Ascending aorta (tissue), 2 donors: Measurements from ENCODE around the gene CAMK1D. TPM values are rescaled to one million over a fixed set of nuclear protein-coding genes. Genes with fewer than 3 reads are reported as not detected.

ENCODE experiments used
- DNase-seq, 2 donors: peaks; one replicate each; pipeline ENCODE4 v3.0.0-alpha.2; 2019; ENCODE audit warnings: low spot score in 2 of 2
- H3K27ac ChIP-seq, 2 donors: fragments of 200-600 bp; sonication (generic); one replicate each; pipeline ENCODE4 v1.5.1; 2016 to 2017; ENCODE audit warnings: mild to moderate bottlenecking in 1 of 2
- H3K27me3 ChIP-seq: fragments of 200-600 bp; sonication (generic); one replicate; pipeline ENCODE4 v1.5.1; 2017
- H3K36me3 ChIP-seq, 2 donors: fragments of 200-600 bp; sonication (generic); one replicate each; pipeline ENCODE4 v1.5.1; 2016
- H3K4me1 ChIP-seq, 2 donors: fragments of 200-600 bp; sonication (generic); one replicate each; pipeline ENCODE4 v1.5.1; 2016 to 2017; ENCODE audit warnings: mild to moderate bottlenecking in 1 of 2
- H3K4me3 ChIP-seq, 2 donors: fragments of 200-600 bp; sonication (generic); one replicate each; pipeline ENCODE4 v1.5.1; 2016 to 2017; ENCODE audit warnings: mild to moderate bottlenecking in 1 of 2
- H3K9me3 ChIP-seq, 2 donors: fragments of 200-600 bp; sonication (generic); one replicate each; pipeline ENCODE4 v1.5.1; 2016
- CTCF ChIP-seq, 3 experiments: fragments of 200-600 bp in 2 of 3; fragments of 450-650 bp in 1 of 3; sonication (generic) in 2 of 3; IDR thresholded peaks; one replicate each; pipeline ENCODE4 v1.5.1; 2016 to 2019; ENCODE audit warnings: antibody characterized with exemption in 3 of 3, mild to moderate bottlenecking in 1 of 3, moderate library complexity in 1 of 3
- intact Hi-C: fragments of 100-400 bp; cut with DNase I; formaldehyde crosslinking; loops from one replicate; pipeline ENCODE4 v1.15.1; 2023
- total RNA-seq: library from RNA; depleted of rRNA; stranded (reverse); fragments of >200 nt; gene quantifications from one replicate; pipeline ENCODE4 v1.1.0, GENCODE V29; 2016

Gene CAMK1D
- total RNA-seq, 1 donor from 2014 or later, result 4.2 TPM

DNA sequence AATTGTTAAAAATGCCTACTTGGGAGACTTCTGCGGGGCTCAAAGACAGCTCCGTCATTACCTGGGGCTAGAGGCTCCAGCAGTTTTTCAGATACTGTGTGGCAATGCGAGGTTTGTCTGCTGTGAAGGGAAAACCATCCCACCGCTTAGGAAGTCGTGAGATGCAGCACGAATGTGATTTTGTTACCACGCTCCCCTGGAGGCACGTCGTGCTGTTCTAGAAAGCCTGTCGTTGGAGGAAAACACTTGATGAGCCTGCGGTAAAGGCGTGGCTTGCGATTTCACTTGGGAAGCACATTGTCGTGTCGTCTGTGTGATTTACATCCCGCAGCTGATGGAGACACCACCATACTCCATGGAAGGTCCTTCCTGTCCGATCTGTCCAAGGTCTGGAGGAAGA is 39.3 kb downstream of the CAMK1D start:
- no peaks in the 10 kb centered on the region for H3K27me3 ChIP-seq
- H3K9me3 ChIP-seq, result peaks cover 0 to 6% of the 10 kb centered on the region in 2 donors
- DNase-seq, result no peak
- H3K27ac ChIP-seq, result peak overlapping the region in 1 of 2 donors; percentile 31
- intact Hi-C loops, result no loop called here
- no peak for TF ChIP-seq CTCF (IDR thresholded peaks at IDR 0.05)
- H3K4me3 ChIP-seq, result no peak overlapping the region
- H3K36me3 ChIP-seq, result no peaks in the 10 kb centered on the region
- peaks cover 3 to 16% of the 10 kb centered on the region in 2 donors for H3K4me1 ChIP-seq

DNA sequence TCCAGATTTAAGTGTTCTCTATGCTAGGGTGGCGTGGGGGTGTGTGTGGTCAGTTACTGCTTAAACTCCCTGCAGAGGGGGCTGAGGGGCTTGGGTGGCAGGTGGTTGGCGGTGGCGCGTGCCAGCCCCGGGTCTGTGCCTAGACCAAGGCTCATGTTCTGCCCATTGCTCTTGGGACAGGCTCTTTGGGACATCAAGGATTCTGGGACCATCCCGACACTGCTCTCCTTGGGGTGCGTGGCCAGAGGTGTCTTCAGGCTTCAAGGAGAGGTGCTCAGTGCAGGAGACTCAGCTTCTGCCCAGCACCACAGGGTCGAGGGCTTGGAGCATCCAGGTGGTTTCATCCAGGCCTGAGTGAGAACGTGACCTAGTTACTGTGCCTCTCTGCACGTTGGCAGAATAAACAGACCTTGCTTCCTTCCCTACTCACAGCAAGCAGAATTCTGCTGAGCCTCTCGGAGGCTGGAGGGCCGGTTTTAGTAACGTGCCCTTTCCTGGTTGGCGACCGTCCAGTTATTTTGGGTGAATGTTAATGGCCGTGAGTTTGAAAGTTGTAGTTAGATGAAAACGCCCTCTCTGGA is 39.9 kb downstream of the CAMK1D start:
- intact Hi-C loops, result no loop called here
- no peaks in the 10 kb centered on the region for H3K27me3 ChIP-seq
- H3K36me3 ChIP-seq, result no peaks in the 10 kb centered on the region
- peaks cover 0 to 6% of the 10 kb centered on the region in 2 donors for H3K9me3 ChIP-seq
- TF ChIP-seq CTCF (IDR thresholded peaks at IDR 0.05), result no peak
- peaks cover 3 to 16% of the 10 kb centered on the region in 2 donors for H3K4me1 ChIP-seq
- DNase-seq, result peak in 1 of 2 donors; percentile 72
- no peak overlapping the region for H3K4me3 ChIP-seq
- peak overlapping the region in 1 of 2 donors; percentile 31 for H3K27ac ChIP-seq

- Histone ChIP-seq H3K36me3 (no peaks in the 10 kb centered on the region), H3K4me3 (peak overlapping the region in 1 of 2 donors; percentile 16), H3K4me1 (peaks cover 3 to 16% of the 10 kb centered on the region in 2 donors), H3K9me3 (no peaks in the 10 kb centered on the region), H3K27me3 (no peaks in the 10 kb centered on the region), H3K27ac (peak overlapping the region; percentile 42 to 68)
- intact Hi-C loops, result loop anchor here (5.0 kb wide), 1 partner anchor 332 kb away; no protein-coding TSS in a partner anchor
- DNase-seq, result peak in 1 of 2 donors; percentile 71
- no peak for TF ChIP-seq CTCF (IDR thresholded peaks at IDR 0.05)
Observed at GRCh38 chr10:12390733-12391132, 41.4 kb downstream of the CAMK1D start.

DNA sequence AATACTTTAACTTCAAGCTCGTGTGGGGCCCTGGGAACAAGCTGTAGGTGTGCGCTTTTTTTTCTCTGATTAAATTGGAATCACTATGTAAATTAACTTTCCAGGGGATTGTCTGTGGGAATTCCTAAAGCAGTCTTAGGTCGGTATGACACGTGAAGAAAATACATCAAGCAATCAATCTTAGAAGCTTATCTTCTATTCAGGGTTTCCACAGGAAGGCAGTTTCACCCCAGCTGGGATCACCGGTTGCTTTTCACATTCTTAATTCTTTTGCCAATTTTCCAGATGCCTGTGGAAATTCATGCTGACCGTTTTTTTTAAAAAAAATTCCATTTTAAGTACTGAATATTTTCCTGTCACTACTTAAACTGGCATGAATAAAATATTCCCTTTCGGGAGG is 41.9 kb downstream of the CAMK1D start:
- intact Hi-C loops, result loop anchor here (5.0 kb wide), 1 partner anchor 331 kb away; no protein-coding TSS in a partner anchor
- TF ChIP-seq CTCF (IDR thresholded peaks at IDR 0.05), result no peak
- DNase-seq, result no peak
- Histone ChIP-seq H3K27me3 (no peaks in the 10 kb centered on the region), H3K4me3 (peak overlapping the region in 1 of 2 donors; percentile 16), H3K9me3 (no peaks in the 10 kb centered on the region), H3K36me3 (no peaks in the 10 kb centered on the region), H3K27ac (peak overlapping the region; percentile 42 to 68), H3K4me1 (peaks cover 3 to 16% of the 10 kb centered on the region in 2 donors)

DNA sequence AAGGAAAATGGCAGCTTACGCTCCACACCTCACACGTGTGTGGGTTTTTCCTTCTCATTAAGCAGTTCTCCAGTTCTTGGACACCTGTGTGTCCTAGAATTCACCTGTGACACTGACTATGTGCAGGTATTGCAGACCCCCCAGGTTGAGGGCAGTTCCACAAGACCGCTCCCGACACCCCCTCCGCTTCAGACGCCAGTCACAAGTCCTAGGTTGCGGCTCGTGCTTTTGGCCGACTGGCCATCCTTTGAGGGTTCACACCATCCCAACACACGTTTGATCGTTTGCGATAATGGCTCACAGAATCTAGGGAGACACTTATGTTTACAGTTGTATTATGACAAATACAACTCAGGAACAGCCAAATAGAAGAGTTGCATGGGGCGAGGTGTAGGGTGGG is 44.5 kb downstream of the CAMK1D start:
- Histone ChIP-seq H3K27ac (no peak overlapping the region), H3K27me3 (no peaks in the 10 kb centered on the region), H3K4me3 (no peak overlapping the region), H3K4me1 (peaks cover 3 to 21% of the 10 kb centered on the region in 2 donors), H3K9me3 (no peaks in the 10 kb centered on the region), H3K36me3 (no peaks in the 10 kb centered on the region)
- no peak for TF ChIP-seq CTCF (IDR thresholded peaks at IDR 0.05)
- DNase-seq, result no peak
- intact Hi-C loops, result loop anchor here (5.0 kb wide), 1 partner anchor 328 kb away; no protein-coding TSS in a partner anchor
